Fibroblast of lung (primary cell): Measurements from ENCODE around the gene ANKRD6. TPM values are rescaled to one million over a fixed set of nuclear protein-coding genes. Genes with fewer than 3 reads are reported as not detected.

ENCODE experiments used
- DNase-seq, 2 donors: peaks; one replicate each; pipeline versions ENCODE4 v3.0.0 to v3.0.0-alpha.2; 2010; ENCODE audit warnings: low read depth in 2 of 2
- H2AFZ ChIP-seq: 2 replicates; pipeline ENCODE4 v1.5.1; 2012; ENCODE audit warnings: low read length, control low read depth, inconsistent platforms
- H3K27ac ChIP-seq: 2 replicates; pipeline ENCODE4 v1.5.1; 2011; ENCODE audit warnings: low read length, control low read depth; ENCODE audit not compliant: insufficient read depth
- H3K27me3 ChIP-seq: 2 replicates; pipeline ENCODE4 v1.5.1; 2011; ENCODE audit warnings: mild to moderate bottlenecking, low read length; ENCODE audit not compliant: control insufficient read depth, insufficient read depth
- H3K36me3 ChIP-seq: 2 replicates; pipeline ENCODE4 v1.5.1; 2011; ENCODE audit warnings: low read length; ENCODE audit not compliant: control insufficient read depth, insufficient read depth
- H3K4me1 ChIP-seq: 2 replicates; pipeline ENCODE4 v1.5.1; 2011; ENCODE audit warnings: low read length; ENCODE audit not compliant: control insufficient read depth, insufficient read depth; ENCODE audit errors: extremely low read depth
- H3K4me2 ChIP-seq: 2 replicates; pipeline ENCODE4 v1.5.1; 2011; ENCODE audit warnings: low read length, control low read depth; ENCODE audit not compliant: insufficient read depth; ENCODE audit errors: extremely low read depth
- H3K4me3 ChIP-seq, 4 experiments: fragments of 200-600 bp in 1 of 4; sonication (generic) in 1 of 4; replicated peaks in 1 of 4; 2 replicates each; pipeline ENCODE4 v1.5.1; 2011 to 2016; ENCODE audit warnings: low read length in 4 of 4, low read depth in 3 of 4, mild to moderate bottlenecking in 3 of 4, control low read depth in 2 of 4, inconsistent platforms in 1 of 4, mixed read lengths in 1 of 4; ENCODE audit not compliant: insufficient read depth in 1 of 4; ENCODE audit errors: control extremely low read depth in 1 of 4
- H3K79me2 ChIP-seq: 2 replicates; pipeline ENCODE4 v1.5.1; 2012; ENCODE audit warnings: mild to moderate bottlenecking, low read length, inconsistent platforms; ENCODE audit not compliant: control insufficient read depth, insufficient read depth
- H3K9ac ChIP-seq: 2 replicates; pipeline ENCODE4 v1.5.1; 2011; ENCODE audit warnings: mild to moderate bottlenecking, low read length, control low read depth; ENCODE audit not compliant: insufficient read depth
- H3K9me3 ChIP-seq: 2 replicates; pipeline ENCODE4 v1.5.1; 2012; ENCODE audit warnings: low read depth, low read length; ENCODE audit not compliant: control insufficient read depth, insufficient read depth
- H4K20me1 ChIP-seq: 2 replicates; pipeline ENCODE4 v1.5.1; 2011; ENCODE audit warnings: low read length; ENCODE audit not compliant: control insufficient read depth, insufficient read depth; ENCODE audit errors: extremely low read depth
- EZH2 ChIP-seq: IDR thresholded peaks from 2 replicates; pipeline ENCODE4 v1.5.1; 2012; ENCODE audit warnings: low read length, control low read depth, mild to moderate bottlenecking; ENCODE audit errors: missing control alignments
- polyA minus RNA-seq: library from RNA; depleted of rRNA, polyadenylated mRNA; stranded (reverse); fragments of >200 nt; gene quantifications from 2 replicates; pipeline ENCODE4 v1.2.3, GENCODE V29; 2011; ENCODE audit warnings: low replicate concordance
- polyA plus RNA-seq, 2 donors: library from polyadenylated mRNA; depleted of rRNA in 1 of 2; stranded (reverse) in 1 of 2; unstranded in 1 of 2; fragments of >200 nt; gene quantifications; 2 replicates each; pipeline ENCODE4 v1.2.1, GENCODE V29; 2011 to 2012; ENCODE audit warnings: missing spikeins in 1 of 2
- total RNA-seq: library from RNA; depleted of rRNA; stranded (reverse); fragments of >200 nt; gene quantifications from 2 replicates; pipeline ENCODE4 v1.2.1, GENCODE V29; 2014
- TF ChIP-seq, protein P1 (sequence below), 2 donors: IDR thresholded peaks in 1 of 2; conservative IDR thresholded peaks in 1 of 2; 1 replicate in 1 of 2; 2 replicates in 1 of 2; pipeline ENCODE4 v1.5.1; 2011 to 2012; ENCODE audit warnings: low read length in 2 of 2, control low read depth in 1 of 2, inconsistent platforms in 1 of 2, low read depth in 1 of 2, mild to moderate bottlenecking in 1 of 2

Gene ANKRD6
- total RNA-seq, result 2.3 and 3.6 TPM in 2 replicates
- polyA plus RNA-seq, result 0.39 and 0.63 TPM in 2 replicates
- polyA plus RNA-seq (2012), result 0.73 and 0.98 TPM in 2 replicates
- 4.5 TPM in 1 of 2 replicates, not detected in the other for polyA minus RNA-seq

DNA sequence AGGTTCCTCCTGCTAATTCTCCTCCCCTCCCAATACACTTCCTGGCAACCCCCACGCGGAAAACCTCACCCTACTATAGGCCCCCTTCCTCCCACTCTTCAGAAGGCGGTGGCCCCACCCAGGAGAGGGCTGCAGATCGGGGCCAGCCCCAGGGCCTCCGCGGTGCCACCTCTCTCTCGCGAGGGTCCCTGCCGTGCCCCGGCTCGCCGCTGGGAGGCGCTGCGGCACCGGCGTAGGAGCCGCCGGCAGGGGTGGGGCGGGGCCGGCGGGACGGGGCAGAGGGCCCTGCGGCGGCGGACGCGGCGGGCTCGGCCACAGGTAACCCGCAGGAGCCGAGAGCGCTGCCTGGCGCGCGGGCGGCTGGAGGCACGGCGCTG is at the start of gene ANKRD6:
Gene ANKRD6, plus strand, starts transcription at position 278 of the 377 bp plus-strand sequence. CDS start 133,825 bp downstream, outside the sequence.
- Histone ChIP-seq H4K20me1 (no peaks in the 10 kb centered on the region), H3K4me2 (peak within 1 kb of the TSS; percentile 75), H3K4me3 (peak within 1 kb of the TSS; percentile 40 to 53 (median 46)), H3K79me2 (no peaks in the 10 kb centered on the region), H3K27me3 (peaks cover 8% of the 10 kb centered on the region), H3K4me1 (no peaks in the 10 kb centered on the region), H3K27ac (no peak within 1 kb of the TSS), H3K9me3 (no peaks in the 10 kb centered on the region), H2AFZ (peak within 1 kb of the TSS; percentile 26), H3K36me3 (no peaks in the 10 kb centered on the region), H3K9ac (peak within 1 kb of the TSS; percentile 30)
- peak; percentile 27 to 29 for DNase-seq
- TF ChIP-seq, protein P1, sequence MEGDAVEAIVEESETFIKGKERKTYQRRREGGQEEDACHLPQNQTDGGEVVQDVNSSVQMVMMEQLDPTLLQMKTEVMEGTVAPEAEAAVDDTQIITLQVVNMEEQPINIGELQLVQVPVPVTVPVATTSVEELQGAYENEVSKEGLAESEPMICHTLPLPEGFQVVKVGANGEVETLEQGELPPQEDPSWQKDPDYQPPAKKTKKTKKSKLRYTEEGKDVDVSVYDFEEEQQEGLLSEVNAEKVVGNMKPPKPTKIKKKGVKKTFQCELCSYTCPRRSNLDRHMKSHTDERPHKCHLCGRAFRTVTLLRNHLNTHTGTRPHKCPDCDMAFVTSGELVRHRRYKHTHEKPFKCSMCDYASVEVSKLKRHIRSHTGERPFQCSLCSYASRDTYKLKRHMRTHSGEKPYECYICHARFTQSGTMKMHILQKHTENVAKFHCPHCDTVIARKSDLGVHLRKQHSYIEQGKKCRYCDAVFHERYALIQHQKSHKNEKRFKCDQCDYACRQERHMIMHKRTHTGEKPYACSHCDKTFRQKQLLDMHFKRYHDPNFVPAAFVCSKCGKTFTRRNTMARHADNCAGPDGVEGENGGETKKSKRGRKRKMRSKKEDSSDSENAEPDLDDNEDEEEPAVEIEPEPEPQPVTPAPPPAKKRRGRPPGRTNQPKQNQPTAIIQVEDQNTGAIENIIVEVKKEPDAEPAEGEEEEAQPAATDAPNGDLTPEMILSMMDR (conservative IDR thresholded peaks at IDR 0.05 in 1 of 2, IDR thresholded peaks at IDR 0.05 in 1 of 2; ENCODE audit: low read depth in 1 of 2, low read length in 2 of 2), result peak; percentile 54 to 58
- TF ChIP-seq EZH2, result no peak

DNA sequence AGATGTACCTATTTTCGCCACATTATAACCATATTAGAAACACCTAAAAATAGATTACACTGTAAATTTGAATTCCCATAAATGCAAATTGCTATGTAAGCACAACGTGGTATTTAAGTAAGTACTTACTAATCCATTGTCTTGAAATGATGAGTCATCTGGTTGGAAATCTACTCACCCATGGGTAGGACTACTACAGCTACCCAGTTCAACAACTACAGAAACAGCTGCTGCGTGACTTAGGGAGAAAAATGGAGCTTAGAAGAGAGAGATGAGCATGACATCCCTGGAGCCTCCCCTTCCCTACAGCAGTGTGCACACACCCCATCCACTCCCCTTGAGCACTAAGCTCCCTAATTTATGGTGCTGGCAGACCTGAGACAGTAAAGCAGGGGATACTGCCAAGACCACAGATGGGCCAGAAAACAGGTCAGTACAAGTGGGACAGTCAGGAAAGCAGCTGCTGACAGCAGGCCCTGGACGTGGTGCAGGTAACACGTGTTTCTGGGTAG is 47.7 kb upstream of the ANKRD6 start:
- DNase-seq, result peak in 1 of 2 donors; percentile 72
- no peak overlapping the region for H2AFZ ChIP-seq
- no peaks in the 10 kb centered on the region for H3K79me2 ChIP-seq

DNA sequence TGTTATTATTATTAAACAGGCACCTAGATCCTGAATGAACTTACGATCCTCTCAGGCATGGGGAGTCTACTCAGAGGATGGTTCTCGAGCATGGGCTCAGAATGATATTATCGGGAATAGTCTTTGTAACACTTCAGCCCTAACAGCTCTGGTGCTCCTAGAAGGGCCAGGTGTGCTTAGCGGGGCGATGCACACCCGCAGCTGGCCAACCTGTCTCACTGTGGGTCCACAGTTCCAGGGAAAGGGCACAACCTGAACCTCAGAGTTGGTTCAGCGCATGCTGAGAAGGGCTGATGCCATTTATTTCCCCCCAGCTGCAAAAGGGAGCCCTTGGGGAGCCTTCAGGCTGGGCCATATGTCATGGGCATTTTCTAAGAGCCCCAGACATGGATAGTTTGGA is 47.1 kb upstream of the ANKRD6 start:
- Histone ChIP-seq H2AFZ (no peak overlapping the region), H3K4me3 (no peak overlapping the region), H3K27ac (no peak overlapping the region), H4K20me1 (no peaks in the 10 kb centered on the region), H3K9me3 (no peaks in the 10 kb centered on the region), H3K27me3 (no peaks in the 10 kb centered on the region), H3K4me2 (no peak overlapping the region), H3K9ac (no peak overlapping the region), H3K4me1 (no peaks in the 10 kb centered on the region), H3K36me3 (no peaks in the 10 kb centered on the region), H3K79me2 (no peaks in the 10 kb centered on the region)
- TF ChIP-seq, protein P1 (conservative IDR thresholded peaks at IDR 0.05 in 1 of 2, IDR thresholded peaks at IDR 0.05 in 1 of 2; ENCODE audit: low read depth in 1 of 2, low read length in 2 of 2), result no peak
- no peak for TF ChIP-seq EZH2
- no peak for DNase-seq

More for the DNA sequence above, 47.7 kb upstream of the ANKRD6 start:
- no peak overlapping the region for H3K4me3 ChIP-seq
- no peaks in the 10 kb centered on the region for H3K4me1 ChIP-seq
- H3K4me2 ChIP-seq, result no peak overlapping the region
- no peaks in the 10 kb centered on the region for H3K27me3 ChIP-seq
- H4K20me1 ChIP-seq, result no peaks in the 10 kb centered on the region
- H3K27ac ChIP-seq, result no peak overlapping the region
- H3K9me3 ChIP-seq, result no peaks in the 10 kb centered on the region
- TF ChIP-seq EZH2, result no peak
- TF ChIP-seq, protein P1 (conservative IDR thresholded peaks at IDR 0.05 in 1 of 2, IDR thresholded peaks at IDR 0.05 in 1 of 2; ENCODE audit: low read depth in 1 of 2, low read length in 2 of 2), result no peak
- no peak overlapping the region for H3K9ac ChIP-seq
- H3K36me3 ChIP-seq, result no peaks in the 10 kb centered on the region
